Measurements from ENCODE around the gene PPP1R12C.
A peak's percentile ranks its signal among the peaks of the same experiment; 100 is the strongest.

Gene PPP1R12C

GRCh38 chr19:55115446-55116065, 1.9 kb downstream of the PPP1R12C start:
- no peak for DNase-seq (ENCODE audit: extremely low read depth, low read depth)
- no peak for TF ChIP-seq CTCF (IDR thresholded peaks at IDR 0.05; ENCODE audit: low read depth, low read length, missing control alignments)
- peak overlapping the region; percentile 96 for H3K4me3 ChIP-seq (replicated peaks; ENCODE audit: low read depth, low read length)

GRCh38 chr19:55114566-55115145, 2.8 kb downstream of the PPP1R12C start:
- H3K4me3 ChIP-seq (replicated peaks; ENCODE audit: low read depth, low read length), result peak overlapping the region; percentile 96
- no peak for TF ChIP-seq CTCF (IDR thresholded peaks at IDR 0.05; ENCODE audit: low read depth, low read length, missing control alignments)
- DNase-seq (ENCODE audit: extremely low read depth, low read depth), result no peak

GRCh38 chr19:55113570-55114039, 3.8 kb downstream of the PPP1R12C start:
- peak overlapping the region; percentile 7 for H3K4me3 ChIP-seq (replicated peaks; ENCODE audit: low read depth, low read length)
- TF ChIP-seq CTCF (IDR thresholded peaks at IDR 0.05; ENCODE audit: low read depth, low read length, missing control alignments), result no peak
- DNase-seq (ENCODE audit: extremely low read depth, low read depth), result peak; percentile 82

- DNase-seq (ENCODE audit: extremely low read depth, low read depth), result no peak
- peak overlapping the region; percentile 7; the same call in 1 of the 2 replicates for H3K4me3 ChIP-seq (replicated peaks; ENCODE audit: low read depth, low read length)
- no peak for TF ChIP-seq CTCF (IDR thresholded peaks at IDR 0.05; ENCODE audit: low read depth, low read length, missing control alignments)
These were observed 4.5 kb downstream of the PPP1R12C start for GRCh38 chr19:55112777-55113569.

- TF ChIP-seq CTCF (IDR thresholded peaks at IDR 0.05; ENCODE audit: low read depth, low read length, missing control alignments), result no peak
- no peak overlapping the region for H3K4me3 ChIP-seq (replicated peaks; ENCODE audit: low read depth, low read length)
- no peak for DNase-seq (ENCODE audit: extremely low read depth, low read depth)
These were observed 5.1 kb downstream of the PPP1R12C start for GRCh38 chr19:55112246-55112776.

GRCh38 chr19:55111238-55111831, 6.1 kb downstream of the PPP1R12C start:
- no peak for DNase-seq (ENCODE audit: extremely low read depth, low read depth)
- no peak for TF ChIP-seq CTCF (IDR thresholded peaks at IDR 0.05; ENCODE audit: low read depth, low read length, missing control alignments)
- H3K4me3 ChIP-seq (replicated peaks; ENCODE audit: low read depth, low read length), result no peak overlapping the region
